ENCODE results near the gene ZNF547.

Gene ZNF547

GRCh38 chr19:57380923-57381322 is 17.6 kb downstream of the ZNF547 start:
- H3K4me2 ChIP-seq (ENCODE audit: low read depth, low read length, poor library complexity, severe bottlenecking) = no peak overlapping the region
- peaks cover 12% of the 10 kb centered on the region; the same call in 1 of the 2 replicates for H3K36me3 ChIP-seq (ENCODE audit: insufficient read depth, low read length)
- no peak overlapping the region for H2AFZ ChIP-seq (ENCODE audit: low read length)
- H3F3A ChIP-seq (ENCODE audit: low read depth) = no peaks in the 10 kb centered on the region
- no peak overlapping the region for H3K9ac ChIP-seq (ENCODE audit: low read depth, low read length, poor library complexity, severe bottlenecking)
- no peaks in the 10 kb centered on the region for H3K4me1 ChIP-seq (ENCODE audit: insufficient read depth, low read length, poor library complexity, severe bottlenecking)
- H3K4me3 ChIP-seq (ENCODE audit: low read length, poor library complexity, severe bottlenecking) = no peak overlapping the region
- H3K9me2 ChIP-seq (replicated peaks; ENCODE audit: low read depth, low read length) = no peaks in the 10 kb centered on the region
- no peaks in the 10 kb centered on the region for H3K79me2 ChIP-seq (ENCODE audit: insufficient read depth, low read length)
- no peaks in the 10 kb centered on the region; the same call in 1 of the 2 replicates for H3K9me3 ChIP-seq (ENCODE audit: insufficient read depth, low read depth, low read length)
- no peaks in the 10 kb centered on the region for H4K20me1 ChIP-seq (ENCODE audit: insufficient read depth, low read length, poor library complexity, severe bottlenecking)
- no peak for TF ChIP-seq CTCF (conservative IDR thresholded peaks at IDR 0.05; ENCODE audit: low read length)
- TF ChIP-seq EZH2phosphoT487 (IDR thresholded peaks at IDR 0.05; ENCODE audit: borderline replicate concordance) = no peak
- H3K27me3 ChIP-seq (ENCODE audit: insufficient read depth, low read length, poor library complexity, severe bottlenecking) = no peaks in the 10 kb centered on the region

GRCh38 chr19:57382806-57383488 is 19.6 kb downstream of the ZNF547 start:
- TF ChIP-seq EZH2phosphoT487 (IDR thresholded peaks at IDR 0.05; ENCODE audit: borderline replicate concordance) (no peak), CTCF (conservative IDR thresholded peaks at IDR 0.05; ENCODE audit: low read length) (no peak)
- H3K9me3 ChIP-seq (ENCODE audit: insufficient read depth, low read depth, low read length) = no peaks in the 10 kb centered on the region; the same call in 1 of the 2 replicates
- H3K4me3 ChIP-seq (ENCODE audit: low read length, poor library complexity, severe bottlenecking) = no peak overlapping the region
- no peaks in the 10 kb centered on the region for H3F3A ChIP-seq (ENCODE audit: low read depth)
- no peak overlapping the region for H3K9ac ChIP-seq (ENCODE audit: low read depth, low read length, poor library complexity, severe bottlenecking)
- no peak overlapping the region for H3K4me2 ChIP-seq (ENCODE audit: low read depth, low read length, poor library complexity, severe bottlenecking)
- peaks cover under 1% of the 10 kb centered on the region; the same call in 1 of the 2 replicates for H3K36me3 ChIP-seq (ENCODE audit: insufficient read depth, low read length)
- H3K27me3 ChIP-seq (ENCODE audit: insufficient read depth, low read length, poor library complexity, severe bottlenecking) = no peaks in the 10 kb centered on the region
- no peaks in the 10 kb centered on the region for H3K9me2 ChIP-seq (replicated peaks; ENCODE audit: low read depth, low read length)
- H3K4me1 ChIP-seq (ENCODE audit: insufficient read depth, low read length, poor library complexity, severe bottlenecking) = peaks cover 3% of the 10 kb centered on the region
- H3K79me2 ChIP-seq (ENCODE audit: insufficient read depth, low read length) = no peaks in the 10 kb centered on the region
- no peaks in the 10 kb centered on the region for H4K20me1 ChIP-seq (ENCODE audit: insufficient read depth, low read length, poor library complexity, severe bottlenecking)
- H2AFZ ChIP-seq (ENCODE audit: low read length) = no peak overlapping the region

- H3K4me2 ChIP-seq (ENCODE audit: low read depth, low read length, poor library complexity, severe bottlenecking) = peak overlapping the region; percentile 73
- H3K9ac ChIP-seq (ENCODE audit: low read depth, low read length, poor library complexity, severe bottlenecking) = peak overlapping the region; percentile 64
- no peak for TF ChIP-seq EZH2phosphoT487 (IDR thresholded peaks at IDR 0.05; ENCODE audit: borderline replicate concordance)
- TF ChIP-seq CTCF (conservative IDR thresholded peaks at IDR 0.05; ENCODE audit: low read length) = no peak
- H3K36me3 ChIP-seq (ENCODE audit: insufficient read depth, low read length) = no peaks in the 10 kb centered on the region; the same call in 1 of the 2 replicates
- H3K4me1 ChIP-seq (ENCODE audit: insufficient read depth, low read length, poor library complexity, severe bottlenecking) = peaks cover 33% of the 10 kb centered on the region
- H3K9me3 ChIP-seq (ENCODE audit: insufficient read depth, low read depth, low read length) = no peaks in the 10 kb centered on the region
- H3F3A ChIP-seq (ENCODE audit: low read depth) = no peaks in the 10 kb centered on the region
- no peaks in the 10 kb centered on the region for H3K9me2 ChIP-seq (replicated peaks; ENCODE audit: low read depth, low read length)
- peak overlapping the region; percentile 100 for H2AFZ ChIP-seq (ENCODE audit: low read length)
- peak overlapping the region; percentile 80 for H3K4me3 ChIP-seq (ENCODE audit: low read length, poor library complexity, severe bottlenecking)
- H3K79me2 ChIP-seq (ENCODE audit: insufficient read depth, low read length) = peaks cover 43% of the 10 kb centered on the region
- peaks cover 23% of the 10 kb centered on the region for H4K20me1 ChIP-seq (ENCODE audit: insufficient read depth, low read length, poor library complexity, severe bottlenecking)
- H3K27me3 ChIP-seq (ENCODE audit: insufficient read depth, low read length, poor library complexity, severe bottlenecking) = no peaks in the 10 kb centered on the region
Measured at GRCh38 chr19:57389194-57389729, 25.9 kb downstream of the ZNF547 start.

Measured in Loucy (cell line).